NT2/D1 (cell line): ENCODE measurements around the gene RLF.
"Not testable (repeated sequence)": the region's sequence is repeated elsewhere in the genome, so short reads cannot be mapped to it uniquely, and the experiment has no call there.

ENCODE experiments used
- DNase-seq: peaks from one replicate; pipeline ENCODE4 v3.0.0-alpha.2; 2011; ENCODE audit warnings: low read depth, low spot score
- H3K27me3 ChIP-seq: 2 replicates; pipeline ENCODE4 v1.6.0; 2011; ENCODE audit warnings: mild to moderate bottlenecking; ENCODE audit not compliant: insufficient read length, insufficient read depth
- H3K36me3 ChIP-seq: 2 replicates; pipeline ENCODE4 v1.6.1; 2011; ENCODE audit warnings: mild to moderate bottlenecking, low read length, mixed read lengths; ENCODE audit not compliant: insufficient read depth, insufficient read length
- H3K4me1 ChIP-seq: 2 replicates; pipeline ENCODE4 v1.5.1; 2011; ENCODE audit not compliant: insufficient read depth, insufficient read length
- H3K4me3 ChIP-seq: 2 replicates; pipeline ENCODE4 v1.5.1; 2011; ENCODE audit warnings: low read depth; ENCODE audit not compliant: insufficient read length
- H3K9ac ChIP-seq: 2 replicates; pipeline ENCODE4 v1.6.0; 2011; ENCODE audit warnings: low read depth; ENCODE audit not compliant: insufficient read length
- H3K9me3 ChIP-seq: 2 replicates; pipeline ENCODE4 v1.5.1; 2011; ENCODE audit warnings: mild to moderate bottlenecking, low read length; ENCODE audit not compliant: insufficient read depth
- SUZ12 ChIP-seq: IDR thresholded peaks from 2 replicates; pipeline ENCODE4 v1.6.1; 2011; ENCODE audit not compliant: insufficient read length, insufficient read depth; ENCODE audit errors: extremely low read depth
- YY1 ChIP-seq: IDR thresholded peaks from 2 replicates; pipeline ENCODE4 v1.6.1; 2011; ENCODE audit not compliant: insufficient read length, insufficient read depth
- ZNF274 ChIP-seq: IDR thresholded peaks from 2 replicates; pipeline ENCODE4 v1.6.1; 2011; ENCODE audit warnings: mild to moderate bottlenecking, low read depth, low read length

RLF gene

DNA sequence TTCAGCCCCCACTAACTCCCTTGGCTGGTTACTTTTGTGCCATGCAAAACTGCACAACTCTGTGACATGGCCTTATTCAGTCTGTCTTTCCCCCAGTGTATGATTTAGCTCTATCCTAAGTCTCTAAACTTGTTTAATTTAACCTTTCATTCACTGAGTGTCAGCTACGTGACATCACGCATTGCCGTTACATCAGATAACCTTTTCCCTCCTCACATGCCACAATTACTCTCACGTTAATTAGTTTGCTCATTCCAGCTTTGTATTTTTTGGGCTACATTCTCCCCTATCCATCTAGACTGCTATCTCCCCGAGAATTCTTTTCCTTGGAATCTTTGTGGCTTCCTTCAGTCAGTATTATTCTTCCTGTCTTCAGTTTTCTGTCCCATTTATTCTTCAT lies 57.1 kb downstream of the RLF start:
- DNase-seq, result no peak
- TF ChIP-seq YY1, result no peak
- no peak for TF ChIP-seq SUZ12
- no peak for TF ChIP-seq ZNF274
- no peaks in the 10 kb centered on the region for H3K4me1 ChIP-seq
- H3K27me3 ChIP-seq, result no peaks in the 10 kb centered on the region
- no peaks in the 10 kb centered on the region for H3K9me3 ChIP-seq
- H3K9ac ChIP-seq, result no peak overlapping the region
- H3K4me3 ChIP-seq, result no peak overlapping the region
- H3K36me3 ChIP-seq, result peaks cover 28% of the 10 kb centered on the region

DNA sequence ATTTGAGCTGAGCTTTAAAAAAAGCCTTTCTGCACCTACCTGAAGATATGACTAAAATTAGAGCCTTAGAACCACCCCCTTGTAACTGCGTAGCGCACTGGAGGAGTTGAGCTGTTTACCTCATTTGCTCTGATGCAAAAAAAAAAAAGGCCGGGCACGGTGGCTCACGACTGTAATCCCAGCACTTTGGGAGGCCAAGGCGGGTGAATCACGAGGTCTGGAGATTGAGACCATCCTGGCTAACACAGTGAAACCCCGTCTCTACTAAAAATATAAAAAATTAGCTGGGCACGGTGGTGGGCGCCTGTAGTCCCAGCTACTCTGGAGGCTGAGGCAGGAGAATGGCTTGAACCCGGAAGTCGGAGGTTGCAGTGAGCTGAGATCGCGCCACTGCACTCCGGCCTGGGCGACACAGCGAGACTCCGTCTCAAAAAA lies 60.3 kb downstream of the RLF start:
- H3K9me3 ChIP-seq, H3K27me3 ChIP-seq, DNase-seq, H3K4me1 ChIP-seq, H3K9ac ChIP-seq, H3K4me3 ChIP-seq: not testable (repeated sequence)
- H3K36me3 ChIP-seq, result peaks cover 22% of the 10 kb centered on the region

DNA sequence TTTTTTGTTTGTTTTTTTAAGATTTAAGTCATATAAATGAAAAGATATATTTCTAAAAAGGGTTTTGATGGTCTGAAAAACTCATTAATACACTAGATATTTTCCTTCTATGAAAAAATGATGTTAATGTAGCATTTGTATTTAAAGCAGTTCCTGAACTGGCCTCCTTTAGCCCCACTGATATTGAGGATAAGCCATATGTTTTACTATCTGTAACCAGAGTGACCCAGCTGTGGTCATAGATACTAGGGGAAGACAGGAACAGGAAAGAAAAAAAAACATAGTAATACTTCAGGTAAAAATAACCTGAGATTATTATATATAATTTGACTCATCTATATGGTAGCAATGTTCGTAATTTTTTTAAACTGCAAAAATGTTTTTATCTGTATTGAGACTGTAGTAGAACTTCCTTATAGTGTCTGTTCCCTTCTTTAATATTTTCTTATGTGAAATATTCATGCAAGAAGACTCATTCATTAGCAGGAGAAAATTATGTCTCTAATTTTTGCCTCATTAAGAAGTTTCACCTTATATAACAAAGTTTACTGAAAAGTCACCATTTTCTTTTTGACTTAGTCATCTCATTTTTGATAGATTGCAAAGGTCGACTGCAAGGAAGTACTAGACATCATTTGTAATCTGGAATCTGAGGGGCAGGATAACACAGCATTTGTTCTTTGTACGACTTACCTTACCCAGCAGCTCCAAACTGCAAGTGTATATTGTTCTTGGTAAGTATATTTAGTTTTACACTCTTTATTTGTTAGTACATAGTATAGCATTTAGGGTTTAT lies 61.0 kb downstream of the RLF start:
- TF ChIP-seq YY1 (no peak), ZNF274 (no peak), SUZ12 (no peak)
- Histone ChIP-seq H3K4me3 (no peak overlapping the region), H3K4me1 (no peaks in the 10 kb centered on the region), H3K36me3 (peaks cover 23% of the 10 kb centered on the region), H3K27me3 (no peaks in the 10 kb centered on the region), H3K9me3 (no peaks in the 10 kb centered on the region), H3K9ac (no peak overlapping the region)
- DNase-seq, result no peak

DNA sequence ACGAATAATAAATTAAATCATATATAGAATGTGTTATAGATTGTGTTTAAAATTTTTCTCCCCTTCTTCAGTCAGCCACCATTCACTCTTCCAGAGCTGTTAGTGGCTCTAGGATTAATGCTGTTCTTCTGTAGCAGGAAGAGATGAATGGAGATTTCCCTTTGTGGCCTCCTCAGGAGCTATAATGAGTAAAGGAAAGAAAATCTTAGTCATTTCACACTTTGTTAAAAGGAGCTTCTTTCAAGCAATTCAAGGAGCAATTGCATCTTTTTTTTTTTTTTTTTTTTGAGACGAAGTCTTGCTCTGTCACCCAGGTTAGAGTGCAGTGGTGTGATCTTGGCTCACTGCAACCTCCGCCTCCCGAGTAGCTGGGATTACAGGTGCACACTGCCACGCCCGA lies 62.9 kb downstream of the RLF start:
- H3K36me3 ChIP-seq, result peaks cover 34% of the 10 kb centered on the region
- H3K9me3 ChIP-seq, result no peaks in the 10 kb centered on the region

DNA sequence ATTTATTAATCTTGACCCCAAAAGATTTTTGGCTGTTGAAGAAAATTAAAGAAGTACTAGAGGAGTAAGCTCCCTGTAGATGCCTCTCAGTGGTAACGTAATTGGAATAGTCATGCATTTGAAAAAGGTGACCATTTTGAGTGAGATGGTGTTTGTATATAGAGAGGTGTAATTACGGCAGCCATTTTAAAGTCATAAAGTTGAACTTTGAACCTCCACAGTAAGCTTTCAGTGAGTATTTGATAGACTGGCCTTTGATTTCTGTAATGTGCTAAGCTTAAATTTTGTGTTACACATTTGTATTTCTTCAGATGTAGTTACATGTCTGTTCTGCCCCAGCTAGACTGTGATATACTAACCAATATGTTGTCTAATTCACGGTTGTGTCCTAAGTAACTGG lies 65.0 kb downstream of the RLF start:
- H3K9ac ChIP-seq, result no peak overlapping the region
- H3K36me3 ChIP-seq, result peaks cover 34% of the 10 kb centered on the region
- H3K4me1 ChIP-seq, result no peaks in the 10 kb centered on the region
- H3K27me3 ChIP-seq, result no peaks in the 10 kb centered on the region
- DNase-seq, result no peak
- TF ChIP-seq YY1, result no peak
- no peak for TF ChIP-seq SUZ12
- no peak for TF ChIP-seq ZNF274
- H3K4me3 ChIP-seq, result no peak overlapping the region
- H3K9me3 ChIP-seq, result no peaks in the 10 kb centered on the region

More for the DNA sequence above, 62.9 kb downstream of the RLF start:
- no peak for DNase-seq
- Histone ChIP-seq H3K4me3 (no peak overlapping the region), H3K9ac (no peak overlapping the region), H3K4me1 (no peaks in the 10 kb centered on the region), H3K27me3 (no peaks in the 10 kb centered on the region)
- TF ChIP-seq ZNF274, result no peak
- no peak for TF ChIP-seq YY1
- TF ChIP-seq SUZ12, result no peak

DNA sequence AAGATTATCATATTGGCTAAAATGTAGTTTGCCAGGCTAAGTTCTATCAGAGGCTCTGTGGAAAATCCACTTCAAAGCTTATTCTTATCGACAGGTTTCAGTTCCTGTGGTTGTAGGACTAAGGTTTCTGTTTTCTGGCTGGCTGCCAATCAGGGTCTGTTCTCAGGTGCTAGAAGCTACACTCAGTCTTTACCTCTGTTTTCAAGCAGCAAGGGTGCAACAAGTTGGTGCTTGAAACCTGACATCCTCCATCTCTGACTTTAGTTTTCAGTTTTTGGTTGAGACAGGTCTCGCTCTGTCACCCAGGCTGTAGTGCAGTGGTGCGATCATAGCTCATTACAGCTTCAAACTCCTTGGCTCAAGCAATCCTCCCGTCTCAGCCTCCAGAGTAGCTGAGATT lies 71.3 kb downstream of the RLF start:
- no peak for TF ChIP-seq SUZ12
- TF ChIP-seq YY1, result no peak
- TF ChIP-seq ZNF274, result no peak
- no peak for DNase-seq
- Histone ChIP-seq H3K9me3 (no peaks in the 10 kb centered on the region), H3K36me3 (peaks cover 70% of the 10 kb centered on the region), H3K4me3 (no peak overlapping the region), H3K9ac (no peak overlapping the region), H3K4me1 (no peaks in the 10 kb centered on the region), H3K27me3 (no peaks in the 10 kb centered on the region)

DNA sequence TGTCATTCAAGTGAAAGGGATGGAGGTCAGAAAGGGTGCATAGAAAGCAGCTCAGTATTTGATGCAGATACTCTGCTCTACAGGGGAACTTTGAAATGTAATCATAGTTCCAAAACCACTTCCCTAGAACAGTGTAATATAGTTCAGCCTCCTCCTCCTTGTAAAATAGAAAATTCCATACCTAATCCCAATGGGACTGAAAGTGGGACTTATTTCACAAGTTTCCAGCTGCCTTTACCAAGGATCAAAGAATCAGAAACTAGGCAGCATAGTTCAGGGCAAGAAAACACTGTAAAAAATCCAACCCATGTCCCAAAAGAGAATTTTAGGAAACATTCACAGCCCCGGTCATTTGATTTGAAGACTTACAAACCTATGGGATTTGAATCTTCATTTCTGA lies 78.4 kb downstream of the RLF start:
- no peaks in the 10 kb centered on the region for H3K9me3 ChIP-seq
- no peak for DNase-seq
- H3K36me3 ChIP-seq, result peaks cover 55% of the 10 kb centered on the region
- no peak overlapping the region for H3K4me3 ChIP-seq
- no peaks in the 10 kb centered on the region for H3K4me1 ChIP-seq
- H3K9ac ChIP-seq, result no peak overlapping the region
- TF ChIP-seq SUZ12 (no peak), YY1 (no peak), ZNF274 (no peak)
- no peaks in the 10 kb centered on the region for H3K27me3 ChIP-seq
